Stimulated activated naive CD8-positive, alpha-beta T cell treated with anti-CD3 and anti-CD28 coated beads, Interleukin-15, Interleukin-2, amounts not matched to agents 100 ng/mL and 50 ng/mL, for 24 hours (primary cell): Measurements from ENCODE around the gene CEP128.

Source experiments
- H3K27ac Mint-ChIP-seq: one replicate; pipeline ENCODE4 v1.8.0; 2021; ENCODE audit warnings: mild to moderate bottlenecking, mixed read lengths
- H3K27me3 Mint-ChIP-seq: one replicate; pipeline ENCODE4 v1.8.0; 2021; ENCODE audit warnings: mixed read lengths
- H3K36me3 Mint-ChIP-seq: one replicate; pipeline ENCODE4 v1.8.0; 2021; ENCODE audit warnings: low read depth, mixed read lengths
- H3K4me1 Mint-ChIP-seq: one replicate; pipeline ENCODE4 v1.8.0; 2021; ENCODE audit warnings: low read depth, mixed read lengths
- H3K4me3 Mint-ChIP-seq: one replicate; pipeline ENCODE4 v1.8.0; 2021; ENCODE audit warnings: mild to moderate bottlenecking, mixed read lengths
- H3K9me3 Mint-ChIP-seq: one replicate; pipeline ENCODE4 v1.8.0; 2021; ENCODE audit warnings: mixed read lengths

CEP128 gene

DNA sequence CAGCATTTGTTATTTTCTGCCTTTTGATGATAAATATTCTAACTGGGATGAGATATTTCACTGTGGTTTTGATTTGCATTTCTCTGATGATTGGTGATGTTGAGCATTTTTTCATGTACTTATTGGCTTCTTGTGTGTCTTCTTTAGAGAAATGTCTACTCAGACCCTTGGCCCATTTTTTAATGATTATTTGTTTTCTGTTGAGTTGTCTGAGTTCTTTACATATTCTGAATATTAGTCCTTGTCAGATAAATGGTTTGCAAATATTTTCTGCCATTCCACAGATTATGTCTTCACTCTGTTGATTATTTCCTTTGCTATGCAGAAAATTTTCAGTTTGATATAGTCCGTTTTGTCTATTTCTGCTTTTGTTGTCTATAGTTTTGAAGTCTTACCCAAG, 317.0 kb downstream of the CEP128 start:
- Mint-ChIP-seq H3K4me3 (no peak overlapping the region), H3K27me3 (no peaks in the 10 kb centered on the region), H3K4me1 (no peaks in the 10 kb centered on the region), H3K27ac (no peak overlapping the region), H3K36me3 (no peaks in the 10 kb centered on the region), H3K9me3 (peaks cover 6% of the 10 kb centered on the region)

DNA sequence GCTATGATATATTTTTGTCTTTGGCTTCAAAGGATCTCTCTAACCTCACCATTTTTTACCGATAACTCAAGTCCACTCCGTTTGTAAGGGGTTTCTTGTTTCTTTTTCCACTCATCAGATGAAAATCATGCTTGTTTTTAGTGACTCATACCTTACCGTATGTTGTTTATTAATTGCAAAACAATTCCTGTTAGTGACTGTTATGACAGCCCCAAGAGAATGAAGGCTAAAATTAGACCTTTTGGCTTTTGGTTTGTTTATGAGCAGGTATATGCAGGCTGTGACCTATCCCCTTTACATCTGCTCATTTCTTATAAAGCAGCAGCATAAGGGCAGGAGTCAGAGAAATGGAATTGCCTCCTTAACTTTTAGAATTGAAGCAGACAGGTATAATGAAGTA, 319.8 kb downstream of the CEP128 start:
- H3K36me3 Mint-ChIP-seq: no peaks in the 10 kb centered on the region
- no peaks in the 10 kb centered on the region for H3K4me1 Mint-ChIP-seq
- H3K27me3 Mint-ChIP-seq: no peaks in the 10 kb centered on the region
- H3K27ac Mint-ChIP-seq: no peak overlapping the region
- peaks cover 9% of the 10 kb centered on the region for H3K9me3 Mint-ChIP-seq
- no peak overlapping the region for H3K4me3 Mint-ChIP-seq

- Mint-ChIP-seq H3K27ac (no peak overlapping the region), H3K4me3 (no peak overlapping the region), H3K36me3 (no peaks in the 10 kb centered on the region), H3K4me1 (no peaks in the 10 kb centered on the region), H3K27me3 (no peaks in the 10 kb centered on the region), H3K9me3 (peaks cover 9% of the 10 kb centered on the region)
Measured at GRCh38 chr14:80620434-80620833, 321.1 kb downstream of the CEP128 start.

GRCh38 chr14:80618751-80619329, 322.7 kb downstream of the CEP128 start:
- Mint-ChIP-seq H3K27me3 (no peaks in the 10 kb centered on the region), H3K9me3 (peaks cover 6% of the 10 kb centered on the region), H3K27ac (no peak overlapping the region), H3K36me3 (no peaks in the 10 kb centered on the region), H3K4me3 (no peak overlapping the region), H3K4me1 (no peaks in the 10 kb centered on the region)

DNA sequence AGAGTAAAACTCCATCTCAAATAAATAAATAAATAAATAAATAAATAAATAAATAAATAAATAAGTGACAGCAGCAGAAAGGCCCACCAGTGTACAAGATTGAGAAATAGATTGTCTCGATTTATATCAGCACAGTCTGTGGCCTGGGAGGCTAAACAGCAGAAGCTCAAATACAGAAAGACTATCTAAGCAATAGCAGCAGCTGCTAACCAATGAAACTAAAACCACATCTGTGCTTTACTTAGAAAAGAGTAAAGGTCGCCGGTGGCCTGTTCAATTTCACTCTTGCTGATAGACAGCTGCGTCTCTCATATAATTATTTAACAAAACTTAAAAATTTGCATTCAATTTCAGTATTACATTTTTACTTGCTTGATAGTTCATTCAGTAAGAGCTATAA, 325.7 kb downstream of the CEP128 start:
- peaks cover 4% of the 10 kb centered on the region for H3K9me3 Mint-ChIP-seq
- H3K36me3 Mint-ChIP-seq: no peaks in the 10 kb centered on the region
- H3K27me3 Mint-ChIP-seq: no peaks in the 10 kb centered on the region
- no peaks in the 10 kb centered on the region for H3K4me1 Mint-ChIP-seq
- no peak overlapping the region for H3K4me3 Mint-ChIP-seq
- no peak overlapping the region for H3K27ac Mint-ChIP-seq

DNA sequence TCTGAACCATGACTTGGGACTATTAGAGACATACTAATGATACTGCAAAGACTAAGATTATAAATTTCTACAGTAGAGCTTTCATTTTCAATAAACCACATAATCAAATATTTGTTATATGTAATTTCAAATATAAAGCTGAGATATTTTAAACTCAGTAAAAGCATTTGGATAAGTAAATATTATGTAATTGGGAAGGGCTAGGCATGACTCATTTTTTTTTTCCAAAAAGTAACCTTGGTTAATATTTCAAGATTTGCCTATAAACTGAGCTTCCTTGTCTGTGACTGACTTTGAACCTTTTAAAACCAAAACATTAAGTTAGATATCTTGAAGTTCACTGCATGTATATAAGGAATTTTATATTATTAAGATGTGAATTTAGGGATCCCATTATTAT, 332.5 kb downstream of the CEP128 start:
- no peaks in the 10 kb centered on the region for H3K4me1 Mint-ChIP-seq
- H3K27ac Mint-ChIP-seq: no peak overlapping the region
- no peaks in the 10 kb centered on the region for H3K27me3 Mint-ChIP-seq
- H3K4me3 Mint-ChIP-seq: no peak overlapping the region
- H3K9me3 Mint-ChIP-seq: no peaks in the 10 kb centered on the region
- no peaks in the 10 kb centered on the region for H3K36me3 Mint-ChIP-seq

- Mint-ChIP-seq H3K4me3 (no peak overlapping the region), H3K36me3 (no peaks in the 10 kb centered on the region)
Measured at GRCh38 chr14:80608563-80608962, 333.0 kb downstream of the CEP128 start.

GRCh38 chr14:80607430-80608190, 333.9 kb downstream of the CEP128 start:
- Mint-ChIP-seq H3K27me3 (no peaks in the 10 kb centered on the region), H3K4me1 (no peaks in the 10 kb centered on the region), H3K4me3 (no peak overlapping the region), H3K9me3 (no peaks in the 10 kb centered on the region), H3K36me3 (no peaks in the 10 kb centered on the region), H3K27ac (no peak overlapping the region)

More at GRCh38 chr14:80608563-80608962, 333.0 kb downstream of the CEP128 start:
- no peaks in the 10 kb centered on the region for H3K9me3 Mint-ChIP-seq
- H3K27ac Mint-ChIP-seq: no peak overlapping the region
- no peaks in the 10 kb centered on the region for H3K4me1 Mint-ChIP-seq
- no peaks in the 10 kb centered on the region for H3K27me3 Mint-ChIP-seq

GRCh38 chr14:80606347-80606772, 335.2 kb downstream of the CEP128 start:
- Mint-ChIP-seq H3K9me3 (no peaks in the 10 kb centered on the region), H3K4me3 (no peak overlapping the region), H3K36me3 (no peaks in the 10 kb centered on the region), H3K27me3 (no peaks in the 10 kb centered on the region), H3K27ac (no peak overlapping the region), H3K4me1 (no peaks in the 10 kb centered on the region)

- no peak overlapping the region for H3K27ac Mint-ChIP-seq
Measured at GRCh38 chr14:80605536-80605935, 336.0 kb downstream of the CEP128 start.

DNA sequence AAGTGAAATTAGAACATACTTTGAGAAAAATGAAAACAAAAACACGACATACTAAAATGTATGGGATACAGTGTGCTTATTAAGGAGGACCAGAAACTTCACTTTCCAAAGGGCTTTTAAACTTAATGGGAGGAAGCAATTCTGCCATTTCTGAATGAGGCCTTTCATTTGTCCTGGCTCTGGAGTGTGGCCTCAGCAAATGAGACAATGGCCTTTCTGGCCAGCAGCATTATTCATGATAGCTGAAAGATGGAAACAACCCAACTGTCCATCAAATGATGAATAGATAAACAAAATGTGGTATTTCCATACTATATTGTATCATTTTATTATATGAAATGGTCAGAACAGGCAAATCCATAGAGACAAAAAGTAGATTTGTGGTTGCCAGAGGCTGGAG, 338.6 kb downstream of the CEP128 start:
- Mint-ChIP-seq H3K27me3 (no peaks in the 10 kb centered on the region), H3K36me3 (peaks cover 4% of the 10 kb centered on the region), H3K4me3 (no peak overlapping the region), H3K9me3 (no peaks in the 10 kb centered on the region), H3K27ac (no peak overlapping the region), H3K4me1 (no peaks in the 10 kb centered on the region)

More at GRCh38 chr14:80605536-80605935, 336.0 kb downstream of the CEP128 start:
- no peaks in the 10 kb centered on the region for H3K27me3 Mint-ChIP-seq
- no peaks in the 10 kb centered on the region for H3K4me1 Mint-ChIP-seq
- H3K9me3 Mint-ChIP-seq: no peaks in the 10 kb centered on the region
- H3K36me3 Mint-ChIP-seq: no peaks in the 10 kb centered on the region
- no peak overlapping the region for H3K4me3 Mint-ChIP-seq

DNA sequence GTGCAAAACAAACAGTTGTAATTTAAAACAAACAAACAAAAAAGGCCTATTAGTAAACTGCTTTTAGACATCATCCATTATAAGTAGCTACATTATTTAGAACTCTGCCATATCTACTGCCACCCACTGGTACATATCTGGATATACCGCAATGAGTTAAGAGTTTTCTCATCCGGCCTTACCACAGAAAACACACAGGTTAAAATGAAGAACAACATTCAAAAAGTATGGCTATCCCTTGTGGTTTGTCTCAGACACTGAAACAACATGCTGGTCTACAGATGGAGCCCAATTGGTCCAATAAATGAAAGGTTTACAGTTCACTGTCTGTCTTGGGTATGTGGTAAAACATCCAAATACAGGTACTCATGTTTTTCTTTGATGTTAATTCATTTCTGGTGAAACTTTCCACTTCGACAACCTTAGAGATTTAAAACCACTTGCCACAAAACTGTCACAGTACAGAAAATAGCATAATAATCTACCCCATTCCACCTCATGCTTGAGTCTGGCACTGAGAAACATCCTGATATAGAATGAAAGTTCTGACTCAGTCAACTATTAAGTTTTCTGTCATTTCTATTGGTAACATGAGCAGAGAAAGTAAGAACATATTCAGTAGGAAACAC, 354.3 kb downstream of the CEP128 start:
- no peak overlapping the region for H3K4me3 Mint-ChIP-seq
- no peaks in the 10 kb centered on the region for H3K27me3 Mint-ChIP-seq
- peaks cover 10% of the 10 kb centered on the region for H3K36me3 Mint-ChIP-seq
- H3K4me1 Mint-ChIP-seq: peaks cover 16% of the 10 kb centered on the region
- H3K27ac Mint-ChIP-seq: peak overlapping the region; percentile 52
- H3K9me3 Mint-ChIP-seq: peaks cover 9% of the 10 kb centered on the region

DNA sequence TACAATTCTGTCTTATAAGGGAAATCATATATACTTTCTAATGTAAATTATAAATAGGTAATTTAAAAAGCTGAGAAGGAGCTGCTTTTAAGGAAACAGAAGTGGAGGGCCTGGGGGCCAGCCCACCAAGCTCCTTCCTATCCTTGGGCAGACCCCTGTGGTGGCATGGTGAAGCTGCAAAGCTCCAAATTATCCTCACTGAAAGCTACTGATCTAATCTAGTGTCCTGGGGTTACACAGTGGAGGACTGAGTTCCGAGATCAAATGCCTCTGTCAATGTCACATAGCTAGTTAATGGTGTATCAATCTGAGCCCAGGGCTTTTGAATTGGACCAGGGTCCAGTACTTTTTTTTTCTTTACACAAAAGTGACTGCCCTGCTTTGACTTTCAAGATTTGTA, 355.4 kb downstream of the CEP128 start:
- Mint-ChIP-seq H3K9me3 (peaks cover 5% of the 10 kb centered on the region), H3K4me1 (peaks cover 16% of the 10 kb centered on the region), H3K27ac (no peak overlapping the region), H3K4me3 (no peak overlapping the region), H3K36me3 (peaks cover 10% of the 10 kb centered on the region), H3K27me3 (no peaks in the 10 kb centered on the region)

DNA sequence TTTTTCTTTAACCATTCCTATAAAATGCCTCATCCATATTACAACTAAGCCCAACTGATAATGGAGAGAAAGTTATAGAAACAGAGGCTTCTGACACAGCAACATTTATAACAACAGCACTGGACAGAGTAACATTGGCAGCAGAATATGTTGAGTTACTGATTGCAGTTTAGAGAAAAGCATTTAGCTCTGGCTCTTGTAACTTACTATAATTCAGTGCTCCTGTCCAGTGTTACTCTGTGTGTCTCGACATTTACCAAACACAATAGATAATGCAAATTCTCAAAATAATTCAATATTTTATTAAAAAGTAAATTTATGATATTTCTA, 356.1 kb downstream of the CEP128 start:
- Mint-ChIP-seq H3K27ac (no peak overlapping the region), H3K9me3 (peaks cover 5% of the 10 kb centered on the region), H3K27me3 (no peaks in the 10 kb centered on the region), H3K36me3 (peaks cover 10% of the 10 kb centered on the region), H3K4me3 (no peak overlapping the region), H3K4me1 (peaks cover 16% of the 10 kb centered on the region)

GRCh38 chr14:80584744-80585505, 356.6 kb downstream of the CEP128 start:
- H3K9me3 Mint-ChIP-seq: peaks cover under 1% of the 10 kb centered on the region

More at GRCh38 chr14:80584744-80585505, 356.6 kb downstream of the CEP128 start:
- no peak overlapping the region for H3K27ac Mint-ChIP-seq
- H3K36me3 Mint-ChIP-seq: peaks cover 6% of the 10 kb centered on the region
- H3K4me3 Mint-ChIP-seq: no peak overlapping the region
- H3K4me1 Mint-ChIP-seq: peaks cover 16% of the 10 kb centered on the region
- H3K27me3 Mint-ChIP-seq: no peaks in the 10 kb centered on the region
